ENCODE data around the gene SPRY4.
"Not testable (repeated sequence)": the region's sequence is repeated elsewhere in the genome, so short reads cannot be mapped to it uniquely, and the experiment has no call there.

The SPRY4 gene

DNA sequence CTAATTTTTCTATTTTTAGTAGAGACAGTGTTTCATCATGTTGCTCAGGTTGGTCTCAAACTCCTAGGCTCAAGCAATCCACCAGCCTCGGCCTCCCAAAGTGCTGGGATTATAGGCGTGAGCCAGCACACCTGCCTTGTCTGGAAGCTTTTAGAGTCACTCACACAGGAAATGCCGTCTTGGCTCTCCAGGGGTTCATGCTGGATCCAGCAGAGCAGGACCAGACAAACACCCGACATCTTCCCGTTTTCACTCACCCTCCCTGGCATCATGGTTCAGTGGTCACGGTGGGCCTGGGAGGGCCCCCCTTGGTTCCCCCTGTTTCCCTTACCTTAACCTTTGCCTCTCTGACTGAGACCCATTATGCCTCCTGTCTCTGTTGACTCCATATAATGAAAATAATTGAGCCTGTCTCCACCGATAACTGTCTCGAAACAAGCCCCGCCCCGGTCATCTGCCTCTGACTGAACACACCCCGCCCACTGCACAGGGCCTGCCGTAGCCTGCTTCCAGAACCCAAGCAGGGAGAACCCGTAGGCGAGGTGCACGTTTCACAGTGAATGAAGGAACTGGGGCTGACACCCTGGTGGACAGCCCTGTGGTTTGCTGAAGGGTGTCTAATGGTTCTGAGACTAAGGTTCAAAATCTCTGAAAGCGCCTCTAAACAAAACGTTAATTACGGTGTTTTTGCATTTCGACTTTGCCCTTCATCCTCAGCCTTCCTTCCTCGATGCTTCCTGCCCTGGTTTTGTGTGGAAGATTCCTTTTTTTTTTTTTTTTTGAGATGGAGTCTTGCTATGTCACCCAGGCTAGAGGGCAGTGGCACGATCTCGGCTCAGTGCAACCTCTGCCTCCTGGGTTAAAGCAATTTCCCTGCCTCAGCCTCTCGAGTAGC, 39.7 kb upstream of the SPRY4 start:
- H3K27ac ChIP-seq (ENCODE audit: low read length) = no peak overlapping the region
- TF ChIP-seq, protein P1, sequence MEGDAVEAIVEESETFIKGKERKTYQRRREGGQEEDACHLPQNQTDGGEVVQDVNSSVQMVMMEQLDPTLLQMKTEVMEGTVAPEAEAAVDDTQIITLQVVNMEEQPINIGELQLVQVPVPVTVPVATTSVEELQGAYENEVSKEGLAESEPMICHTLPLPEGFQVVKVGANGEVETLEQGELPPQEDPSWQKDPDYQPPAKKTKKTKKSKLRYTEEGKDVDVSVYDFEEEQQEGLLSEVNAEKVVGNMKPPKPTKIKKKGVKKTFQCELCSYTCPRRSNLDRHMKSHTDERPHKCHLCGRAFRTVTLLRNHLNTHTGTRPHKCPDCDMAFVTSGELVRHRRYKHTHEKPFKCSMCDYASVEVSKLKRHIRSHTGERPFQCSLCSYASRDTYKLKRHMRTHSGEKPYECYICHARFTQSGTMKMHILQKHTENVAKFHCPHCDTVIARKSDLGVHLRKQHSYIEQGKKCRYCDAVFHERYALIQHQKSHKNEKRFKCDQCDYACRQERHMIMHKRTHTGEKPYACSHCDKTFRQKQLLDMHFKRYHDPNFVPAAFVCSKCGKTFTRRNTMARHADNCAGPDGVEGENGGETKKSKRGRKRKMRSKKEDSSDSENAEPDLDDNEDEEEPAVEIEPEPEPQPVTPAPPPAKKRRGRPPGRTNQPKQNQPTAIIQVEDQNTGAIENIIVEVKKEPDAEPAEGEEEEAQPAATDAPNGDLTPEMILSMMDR (IDR thresholded peaks at IDR 0.05; ENCODE audit: low read length) = no peak
- no peak for TF ChIP-seq EZH2 (optimal IDR thresholded peaks at IDR 0.05; ENCODE audit: low read depth, low read length)
- H3K4me3 ChIP-seq (ENCODE audit: low read length) = no peak overlapping the region
- H3K9me2 ChIP-seq (replicated peaks; ENCODE audit: insufficient read depth, low read length) = no peaks in the 10 kb centered on the region
- no peaks in the 10 kb centered on the region for H3K36me3 ChIP-seq (replicated peaks; ENCODE audit: insufficient read depth, low read length)
- no peaks in the 10 kb centered on the region for H3K9me3 ChIP-seq (replicated peaks; ENCODE audit: insufficient read depth, low read length)
- H3K4me2 ChIP-seq (ENCODE audit: low read depth, low read length) = no peak overlapping the region
- H4K20me1 ChIP-seq (ENCODE audit: insufficient read depth, low read length) = no peaks in the 10 kb centered on the region
- no peak overlapping the region for H3K9ac ChIP-seq (ENCODE audit: low read length)
- H3F3A ChIP-seq (ENCODE audit: insufficient read depth, low read length) = no peaks in the 10 kb centered on the region
- no peaks in the 10 kb centered on the region for H3K4me1 ChIP-seq (ENCODE audit: low read length)
- no peak overlapping the region for H2AFZ ChIP-seq (ENCODE audit: low read length)
- no peaks in the 10 kb centered on the region for H3K79me2 ChIP-seq (ENCODE audit: low read length)
- no peak for DNase-seq
- no peaks in the 10 kb centered on the region for H3K27me3 ChIP-seq (replicated peaks; ENCODE audit: insufficient read depth, low read length)

DNA sequence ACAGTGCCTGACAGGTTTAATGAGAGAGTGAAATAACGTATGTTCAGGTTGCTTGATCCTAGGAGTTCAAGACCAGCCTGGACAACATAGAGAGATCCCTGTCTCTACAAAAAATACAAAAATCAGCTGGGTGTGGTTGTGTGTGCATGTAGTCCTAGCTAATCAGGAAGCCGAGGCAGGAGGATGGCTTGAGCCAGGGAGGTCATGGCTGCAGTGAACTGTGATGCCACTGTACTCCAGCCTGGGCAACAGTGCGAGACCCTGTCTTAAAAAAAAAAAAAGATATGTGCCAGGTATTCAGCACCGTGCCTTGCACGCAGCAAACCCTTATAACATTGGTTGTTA, 38.8 kb upstream of the SPRY4 start:
- H3K27ac ChIP-seq (ENCODE audit: low read length) = no peak overlapping the region
- H3K9me3 ChIP-seq (replicated peaks; ENCODE audit: insufficient read depth, low read length) = no peaks in the 10 kb centered on the region
- no peaks in the 10 kb centered on the region for H3F3A ChIP-seq (ENCODE audit: insufficient read depth, low read length)
- no peak overlapping the region for H2AFZ ChIP-seq (ENCODE audit: low read length)
- H3K27me3 ChIP-seq (replicated peaks; ENCODE audit: insufficient read depth, low read length) = no peaks in the 10 kb centered on the region
- no peaks in the 10 kb centered on the region for H3K36me3 ChIP-seq (replicated peaks; ENCODE audit: insufficient read depth, low read length)
- H3K4me1 ChIP-seq (ENCODE audit: low read length) = no peaks in the 10 kb centered on the region
- no peaks in the 10 kb centered on the region for H3K9me2 ChIP-seq (replicated peaks; ENCODE audit: insufficient read depth, low read length)
- no peaks in the 10 kb centered on the region for H4K20me1 ChIP-seq (ENCODE audit: insufficient read depth, low read length)
- no peak overlapping the region for H3K9ac ChIP-seq (ENCODE audit: low read length)
- no peak overlapping the region for H3K4me2 ChIP-seq (ENCODE audit: low read depth, low read length)
- H3K4me3 ChIP-seq (ENCODE audit: low read length) = no peak overlapping the region
- no peaks in the 10 kb centered on the region for H3K79me2 ChIP-seq (ENCODE audit: low read length)
- TF ChIP-seq EZH2 (optimal IDR thresholded peaks at IDR 0.05; ENCODE audit: low read depth, low read length) (no peak), EZH2phosphoT487 (IDR thresholded peaks at IDR 0.05; ENCODE audit: low read length) (no peak)
- TF ChIP-seq, protein P1 (IDR thresholded peaks at IDR 0.05; ENCODE audit: low read length) = no peak
- DNase-seq = no peak

GRCh38 chr5:142362193-142362592, 37.4 kb upstream of the SPRY4 start:
- H3K4me3 ChIP-seq (ENCODE audit: low read length); H3K79me2 ChIP-seq (ENCODE audit: low read length); H3K27ac ChIP-seq (ENCODE audit: low read length); H3K4me1 ChIP-seq (ENCODE audit: low read length); H3K27me3 ChIP-seq (replicated peaks; ENCODE audit: insufficient read depth, low read length); H3K9me2 ChIP-seq (replicated peaks; ENCODE audit: insufficient read depth, low read length); H3K9me3 ChIP-seq (replicated peaks; ENCODE audit: insufficient read depth, low read length); H4K20me1 ChIP-seq (ENCODE audit: insufficient read depth, low read length); H3K36me3 ChIP-seq (replicated peaks; ENCODE audit: insufficient read depth, low read length); H3K4me2 ChIP-seq (ENCODE audit: low read depth, low read length); H2AFZ ChIP-seq (ENCODE audit: low read length); DNase-seq; H3F3A ChIP-seq (ENCODE audit: insufficient read depth, low read length); H3K9ac ChIP-seq (ENCODE audit: low read length): not testable (repeated sequence)

DNA sequence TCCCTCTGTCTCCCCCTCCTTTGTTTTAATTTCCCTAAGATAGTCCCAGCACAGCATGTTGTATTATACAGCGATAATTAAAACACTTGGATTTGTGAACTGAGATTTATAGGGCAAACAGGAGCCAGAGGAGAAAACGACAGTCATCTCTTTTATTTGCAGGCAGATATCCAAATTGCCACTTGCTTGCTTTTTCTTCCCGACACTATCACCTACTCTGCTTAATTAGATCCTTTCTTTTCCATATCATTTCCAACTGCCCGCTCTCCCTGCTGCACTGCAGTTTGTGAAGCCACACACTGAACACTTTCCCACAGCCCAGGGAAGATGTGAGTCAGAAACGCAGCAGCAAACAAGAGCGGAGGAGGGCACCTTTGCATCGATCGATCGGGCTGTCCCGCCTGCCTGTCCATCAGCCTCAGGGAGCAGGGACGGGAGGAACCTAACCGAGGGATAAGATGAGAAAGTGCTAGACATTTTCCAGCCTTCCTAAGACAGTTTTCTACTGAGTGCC, 35.8 kb upstream of the SPRY4 start:
- Histone ChIP-seq H3K9me3 (replicated peaks; ENCODE audit: insufficient read depth, low read length) (no peaks in the 10 kb centered on the region), H3F3A (ENCODE audit: insufficient read depth, low read length) (no peaks in the 10 kb centered on the region), H3K9ac (ENCODE audit: low read length) (no peak overlapping the region), H3K27me3 (replicated peaks; ENCODE audit: insufficient read depth, low read length) (peaks cover 10% of the 10 kb centered on the region), H3K9me2 (replicated peaks; ENCODE audit: insufficient read depth, low read length) (no peaks in the 10 kb centered on the region), H3K4me2 (ENCODE audit: low read depth, low read length) (no peak overlapping the region), H4K20me1 (ENCODE audit: insufficient read depth, low read length) (no peaks in the 10 kb centered on the region), H2AFZ (ENCODE audit: low read length) (no peak overlapping the region), H3K36me3 (replicated peaks; ENCODE audit: insufficient read depth, low read length) (no peaks in the 10 kb centered on the region), H3K4me3 (ENCODE audit: low read length) (no peak overlapping the region), H3K27ac (ENCODE audit: low read length) (no peak overlapping the region), H3K4me1 (ENCODE audit: low read length) (0 out of 2 replicates have a peak, but pooled peaks cover 4% of the 10 kb centered on the region), H3K79me2 (ENCODE audit: low read length) (no peaks in the 10 kb centered on the region)
- DNase-seq = no peak
- TF ChIP-seq EZH2phosphoT487 (IDR thresholded peaks at IDR 0.05; ENCODE audit: low read length) (no peak), EZH2 (optimal IDR thresholded peaks at IDR 0.05; ENCODE audit: low read depth, low read length) (no peak)
- TF ChIP-seq, protein P1 (IDR thresholded peaks at IDR 0.05; ENCODE audit: low read length) = no peak
